GM10266 (cell line): Measurements from ENCODE around the gene ITFG1.
"Not testable (repeated sequence)": the region's sequence is repeated elsewhere in the genome, so short reads cannot be mapped to it uniquely, and the experiment has no call there.

ENCODE experiments used
- DNase-seq: peaks from one replicate; pipeline ENCODE4 v3.0.0; 2012; ENCODE audit errors: extremely low spot score
- CTCF ChIP-seq: IDR thresholded peaks from 2 replicates; pipeline ENCODE4 v1.5.1; 2012; ENCODE audit warnings: mild to moderate bottlenecking, low read depth; ENCODE audit not compliant: control insufficient read depth, insufficient read depth; ENCODE audit errors: missing control alignments

Gene ITFG1

DNA sequence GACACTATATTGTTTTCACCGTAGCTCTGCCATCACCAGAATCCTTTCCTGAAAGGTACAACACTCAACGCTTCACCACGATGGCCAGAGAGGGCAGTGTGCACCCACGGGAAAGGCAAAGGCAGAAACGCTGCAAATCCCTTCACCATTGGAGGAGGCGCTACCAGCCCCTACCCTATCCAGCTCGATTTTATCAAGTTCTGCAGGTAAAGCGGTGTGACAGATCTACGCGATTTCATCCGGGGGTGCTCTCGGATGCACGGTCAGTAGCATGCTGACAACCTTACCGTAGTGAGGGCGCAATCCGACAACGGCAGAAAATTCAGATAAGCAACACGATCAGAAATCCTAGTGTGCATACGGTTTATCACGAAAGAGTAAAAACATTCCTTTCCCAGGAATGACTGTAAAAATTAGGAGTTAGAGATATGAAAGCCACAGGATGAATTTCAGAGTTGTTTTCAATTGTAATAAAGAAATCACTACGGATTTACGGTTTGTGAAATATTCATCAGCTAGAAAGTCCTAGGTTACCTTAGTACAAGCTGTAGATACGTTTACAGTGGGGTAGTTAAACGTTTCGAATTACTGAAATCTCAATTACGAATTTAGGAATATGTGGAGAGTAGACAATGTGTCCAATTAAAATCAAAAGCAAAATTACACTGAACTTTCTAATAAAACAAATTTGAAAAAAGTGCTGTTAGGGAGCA is 318.9 kb downstream of the ITFG1 start:
- DNase-seq, result peak; percentile 85
- TF ChIP-seq CTCF, result peak; percentile 97

GRCh38 chr16:47140686-47141085 is 320.2 kb downstream of the ITFG1 start:
- no peak for TF ChIP-seq CTCF
- DNase-seq, result no peak

DNA sequence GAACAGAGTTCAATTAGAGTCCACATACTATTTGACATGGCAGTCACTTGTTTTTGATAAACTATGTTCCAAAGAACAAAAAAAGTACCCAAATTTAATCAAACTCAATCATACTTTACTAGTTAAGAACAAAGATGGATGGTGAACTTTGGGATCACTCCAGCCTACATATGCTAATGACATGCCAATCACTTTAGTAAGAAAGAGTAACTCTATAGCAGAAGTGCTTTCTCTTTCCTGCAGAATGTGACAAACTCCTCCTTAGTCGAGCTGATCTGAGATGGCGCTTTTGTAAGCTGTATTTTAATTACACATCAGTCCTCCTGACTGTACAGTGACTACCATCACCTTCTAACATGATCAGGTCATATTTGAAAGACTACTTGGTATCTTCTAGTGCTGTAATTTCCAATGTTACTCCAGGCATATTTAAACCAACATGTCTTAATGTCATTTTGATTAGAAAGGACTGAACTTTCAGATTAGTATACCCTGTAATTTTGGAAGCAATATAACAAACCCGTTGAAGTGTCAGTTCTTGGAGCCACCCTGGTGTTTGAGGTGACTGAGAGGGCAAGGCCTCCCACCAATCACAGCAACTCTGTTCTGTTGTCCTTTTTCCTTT is 321.2 kb downstream of the ITFG1 start:
- DNase-seq, result no peak
- no peak for TF ChIP-seq CTCF

DNA sequence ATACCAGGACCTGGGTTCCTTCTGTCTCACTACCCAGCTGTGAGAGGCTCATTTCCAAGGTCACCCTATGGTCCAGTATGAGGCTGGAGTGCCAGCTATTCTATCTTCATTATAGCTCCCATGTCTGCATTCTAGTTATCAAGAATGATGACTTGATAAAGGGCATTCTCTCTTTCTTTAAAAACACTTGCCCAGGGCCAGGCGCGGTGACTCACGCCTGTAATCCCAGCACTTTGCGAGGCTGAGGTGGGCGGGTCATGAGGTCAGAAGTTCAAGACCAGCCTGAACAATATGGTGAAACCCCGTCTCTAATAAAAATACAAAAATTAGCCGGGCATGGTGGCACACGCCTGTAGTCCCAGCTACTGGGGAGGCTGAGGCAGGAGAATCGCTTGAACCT is 322.9 kb downstream of the ITFG1 start:
- DNase-seq, result not testable (repeated sequence)

- no peak for TF ChIP-seq CTCF
- no peak for DNase-seq
Measured at GRCh38 chr16:47136099-47136842, 324.6 kb downstream of the ITFG1 start.

- TF ChIP-seq CTCF, result no peak
- no peak for DNase-seq
Measured at GRCh38 chr16:47134550-47134949, 326.3 kb downstream of the ITFG1 start.

GRCh38 chr16:47132308-47132707 is 328.6 kb downstream of the ITFG1 start:
- no peak for DNase-seq
- TF ChIP-seq CTCF, result no peak
